Erythroblast (primary cell): ENCODE data around the gene LY6G6C.

Experiments used
- GATA1 ChIP-seq: IDR thresholded peaks from 2 replicates; pipeline ENCODE4 v1.6.1; 2011; ENCODE audit warnings: low read depth, mild to moderate bottlenecking, control low read depth, low read length, moderate library complexity
- POLR2A ChIP-seq: IDR thresholded peaks from 2 replicates; pipeline ENCODE4 v1.6.1; 2011; ENCODE audit warnings: mild to moderate bottlenecking, low read length

DNA sequence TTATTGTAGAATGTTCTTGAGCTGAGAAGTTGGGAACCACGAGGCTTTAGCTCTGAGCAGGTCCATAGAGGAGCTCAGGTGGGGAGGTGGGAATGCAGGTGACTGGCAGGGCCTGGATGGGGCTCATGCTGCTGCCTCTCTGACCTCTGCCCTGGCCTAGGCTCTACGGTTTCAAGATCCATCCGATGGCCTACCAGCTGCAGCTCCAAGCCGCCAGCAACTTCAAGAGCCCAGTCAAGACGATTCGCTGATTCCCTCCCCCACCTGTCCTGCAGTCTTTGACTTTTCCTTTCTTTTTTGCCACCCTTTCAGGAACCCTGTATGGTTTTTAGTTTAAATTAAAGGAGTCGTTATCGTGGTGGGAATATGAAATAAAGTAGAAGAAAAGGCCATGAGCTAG, 51.9 kb downstream of the LY6G6C start, which contains the start of gene LY6G5B:
- no peak for TF ChIP-seq POLR2A
- no peak for TF ChIP-seq GATA1
